Muscle layer of colon (tissue), 2 donors: ENCODE data around the gene ZNF880.

Source experiments
- H3K27ac ChIP-seq: one replicate; pipeline ENCODE4 v1.7.0; 2013; ENCODE audit warnings: low read depth, mild to moderate bottlenecking, low read length, moderate library complexity
- H3K27me3 ChIP-seq, 2 donors: one replicate each; pipeline ENCODE4 v1.7.0; 2013; ENCODE audit warnings: low read length in 2 of 2, mild to moderate bottlenecking in 2 of 2; ENCODE audit not compliant: insufficient read depth in 2 of 2, control insufficient read depth in 1 of 2
- H3K36me3 ChIP-seq: one replicate; pipeline ENCODE4 v1.7.0; 2013; ENCODE audit warnings: mild to moderate bottlenecking, low read length; ENCODE audit not compliant: insufficient read depth
- H3K4me1 ChIP-seq: one replicate; pipeline ENCODE4 v1.7.0; 2013; ENCODE audit warnings: mild to moderate bottlenecking, low read length; ENCODE audit not compliant: insufficient read depth
- H3K4me3 ChIP-seq, 2 donors: one replicate each; pipeline ENCODE4 v1.7.0; 2013; ENCODE audit warnings: low read length in 2 of 2, low read depth in 1 of 2, mild to moderate bottlenecking in 1 of 2, moderate library complexity in 1 of 2
- H3K9ac ChIP-seq: one replicate; pipeline ENCODE4 v1.7.0; 2013; ENCODE audit warnings: low read length
- H3K9me3 ChIP-seq: one replicate; pipeline ENCODE4 v1.7.0; 2013; ENCODE audit warnings: mild to moderate bottlenecking, low read length
- donor health status: abdominal sarcoma.
- donor health status: Adenocarcinoma of cecum.

Gene ZNF880

GRCh38 chr19:52370341-52370710 is 603 bp downstream of the ZNF880 start:
- H3K4me3 ChIP-seq = peak overlapping the region; percentile 59 to 99
- H3K27me3 ChIP-seq = no peaks in the 10 kb centered on the region
- no peaks in the 10 kb centered on the region for H3K4me1 ChIP-seq
- peak overlapping the region; percentile 81 for H3K27ac ChIP-seq
- H3K9ac ChIP-seq = peak overlapping the region; percentile 97
- H3K9me3 ChIP-seq = peaks cover 10% of the 10 kb centered on the region
- H3K36me3 ChIP-seq = peaks cover 21% of the 10 kb centered on the region

- no peaks in the 10 kb centered on the region for H3K27me3 ChIP-seq
- peaks cover 10% of the 10 kb centered on the region for H3K36me3 ChIP-seq
- H3K9ac ChIP-seq = no peak overlapping the region
- no peaks in the 10 kb centered on the region for H3K4me1 ChIP-seq
- H3K27ac ChIP-seq = no peak overlapping the region
- peaks cover 30% of the 10 kb centered on the region for H3K9me3 ChIP-seq
- H3K4me3 ChIP-seq = no peak overlapping the region
Observed at GRCh38 chr19:52391135-52391534, 21.4 kb downstream of the ZNF880 start.

- H3K36me3 ChIP-seq = peaks cover 33% of the 10 kb centered on the region
- H3K4me1 ChIP-seq = peaks cover 8% of the 10 kb centered on the region
- peaks cover 4% of the 10 kb centered on the region for H3K9me3 ChIP-seq
- no peaks in the 10 kb centered on the region for H3K27me3 ChIP-seq
- H3K27ac ChIP-seq = peak within 1 kb of the TSS; percentile 75
- peak within 1 kb of the TSS; percentile 34 for H3K9ac ChIP-seq
- peak within 1 kb of the TSS; percentile 89 to 92 for H3K4me3 ChIP-seq
Observed at GRCh38 chr19:52397310-52398080, 27.8 kb downstream of the ZNF880 start, which contains the start of gene ZNF528. Gene ZNF528 (plus strand): TSS chr19:52397849. CDS start chr19:52402014, 4,165 bp downstream.

- H3K4me1 ChIP-seq = peaks cover 8% of the 10 kb centered on the region
- no peaks in the 10 kb centered on the region for H3K27me3 ChIP-seq
- H3K4me3 ChIP-seq = peak overlapping the region; percentile 89 to 92
- H3K9me3 ChIP-seq = peaks cover 4% of the 10 kb centered on the region
- H3K27ac ChIP-seq = peak overlapping the region; percentile 75
- H3K36me3 ChIP-seq = peaks cover 38% of the 10 kb centered on the region
- peak overlapping the region; percentile 34 for H3K9ac ChIP-seq
Observed at GRCh38 chr19:52398081-52398441, 28.3 kb downstream of the ZNF880 start.

- Histone ChIP-seq H3K9me3 (peaks cover 58% of the 10 kb centered on the region), H3K36me3 (peaks cover 72% of the 10 kb centered on the region), H3K4me1 (no peaks in the 10 kb centered on the region), H3K9ac (no peak overlapping the region), H3K27me3 (no peaks in the 10 kb centered on the region), H3K4me3 (no peak overlapping the region), H3K27ac (no peak overlapping the region)
Observed at GRCh38 chr19:52410276-52410675, 40.6 kb downstream of the ZNF880 start.

GRCh38 chr19:52415711-52416110 is 46.0 kb downstream of the ZNF880 start:
- Histone ChIP-seq H3K4me1 (no peaks in the 10 kb centered on the region), H3K9me3 (peaks cover 75% of the 10 kb centered on the region), H3K27ac (no peak overlapping the region), H3K9ac (no peak overlapping the region), H3K36me3 (peaks cover 21% of the 10 kb centered on the region), H3K4me3 (no peak overlapping the region), H3K27me3 (no peaks in the 10 kb centered on the region)

GRCh38 chr19:52428937-52429336 is 59.2 kb downstream of the ZNF880 start, which contains the start of gene ZNF534:
Gene ZNF534 (plus strand): TSS chr19:52429148. CDS start chr19:52431475, 2,327 bp downstream.
- Histone ChIP-seq H3K4me1 (no peaks in the 10 kb centered on the region), H3K9me3 (peaks cover 6% of the 10 kb centered on the region), H3K4me3 (no peak within 1 kb of the TSS), H3K27me3 (no peaks in the 10 kb centered on the region), H3K9ac (no peak within 1 kb of the TSS), H3K36me3 (no peaks in the 10 kb centered on the region), H3K27ac (no peak within 1 kb of the TSS)
